Adrenal gland (tissue), 5 donors: ENCODE data around the gene CPT1B.

Source experiments
- CTCF ChIP-seq, 6 experiments: fragments of 450-650 bp in 4 of 6; fragments of 200-600 bp in 2 of 6; sonication (generic) in 1 of 6; IDR thresholded peaks; 1 replicate in 5 of 6; 2 replicates in 1 of 6; pipeline versions ENCODE4 v1.5.1 to v1.8.0; 2016 to 2021; ENCODE audit warnings: antibody characterized with exemption in 6 of 6, mild to moderate bottlenecking in 2 of 6, moderate library complexity in 1 of 6
- POLR2A ChIP-seq, 2 donors: fragments of 450-650 bp; IDR thresholded peaks; one replicate each; pipeline ENCODE4 v1.6.1; 2017; ENCODE audit warnings: antibody characterized with exemption in 2 of 2, mild to moderate bottlenecking in 2 of 2, moderate library complexity in 1 of 2
- donor health status: DM: no; HTN: no; CAD: no.

- no peak for TF ChIP-seq CTCF (IDR thresholded peaks at IDR 0.05)
- no peak for TF ChIP-seq POLR2A (IDR thresholded peaks at IDR 0.05)
Observed at GRCh38 chr22:50535113-50535512, 43.1 kb downstream of the CPT1B start.
